LNCaP clone FGC (cell line): ENCODE results near the gene EHBP1.

Experiments used
- DNase-seq: peaks from one replicate; pipeline ENCODE4 v3.0.0-alpha.2; 2011; ENCODE audit warnings: low read depth
- H3K4me3 ChIP-seq: 2 replicates; pipeline ENCODE4 v1.5.1; 2011; ENCODE audit warnings: mild to moderate bottlenecking, low read depth, low read length, control low read depth
- CTCF ChIP-seq: IDR thresholded peaks from 2 replicates; pipeline ENCODE4 v1.5.1; 2012; ENCODE audit warnings: mild to moderate bottlenecking; ENCODE audit not compliant: control insufficient read depth, insufficient read depth; ENCODE audit errors: extremely low read depth

EHBP1 gene

GRCh38 chr2:62724106-62724505 lies 18.6 kb downstream of the EHBP1 start:
- H3K4me3 ChIP-seq = no peak overlapping the region
- no peak for DNase-seq
- no peak for TF ChIP-seq CTCF

GRCh38 chr2:62724886-62725711 lies 19.6 kb downstream of the EHBP1 start:
- DNase-seq = no peak
- no peak for TF ChIP-seq CTCF
- no peak overlapping the region for H3K4me3 ChIP-seq

DNA sequence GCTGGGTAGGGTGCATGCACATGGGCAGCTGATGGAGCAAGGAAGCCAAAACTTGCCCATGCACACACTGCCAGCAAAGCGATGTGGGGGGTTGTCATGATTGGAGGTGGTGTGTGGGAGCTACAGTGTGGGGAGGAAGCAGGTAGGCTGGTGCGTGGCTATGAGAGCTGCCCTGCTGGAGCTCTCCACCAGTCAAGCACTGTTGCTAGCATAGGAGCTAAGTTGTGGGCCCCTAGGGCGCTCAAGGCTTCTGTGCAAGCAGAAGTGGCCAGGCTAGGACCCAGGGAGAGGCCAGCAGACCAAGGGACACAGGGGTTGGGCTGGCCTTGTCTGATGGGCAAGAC lies 20.2 kb downstream of the EHBP1 start:
- no peak for TF ChIP-seq CTCF
- DNase-seq = no peak
- H3K4me3 ChIP-seq = no peak overlapping the region

DNA sequence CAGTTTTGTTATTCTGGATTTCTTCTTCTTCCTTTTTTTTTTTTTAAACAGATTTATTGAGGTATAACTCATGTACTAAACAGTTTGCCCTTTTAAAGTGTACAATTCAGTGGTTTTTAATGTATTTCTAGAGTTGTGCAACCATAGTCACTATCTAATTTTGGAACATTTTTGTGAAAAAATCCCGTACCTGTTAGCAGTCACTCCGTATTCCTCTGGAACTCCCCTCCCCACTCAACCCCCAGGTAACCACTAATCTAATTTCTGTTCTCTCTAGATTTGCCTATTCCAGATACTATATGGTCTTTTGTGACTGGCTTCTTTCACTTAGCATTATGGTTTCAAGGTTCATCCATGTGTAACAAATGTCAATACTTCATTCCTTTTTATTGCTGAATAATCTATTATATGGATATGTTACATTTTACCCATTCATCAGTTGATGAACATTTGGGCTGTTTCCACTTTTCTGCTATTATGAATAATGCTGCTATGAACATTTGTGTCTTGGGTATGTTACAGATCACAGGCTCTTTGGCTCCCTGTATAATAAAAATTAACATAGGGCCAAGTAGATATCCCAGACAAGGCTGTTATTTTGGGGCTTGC lies 21.9 kb downstream of the EHBP1 start:
- no peak overlapping the region for H3K4me3 ChIP-seq
- TF ChIP-seq CTCF = no peak
- DNase-seq = no peak

GRCh38 chr2:62727876-62728566 lies 22.5 kb downstream of the EHBP1 start:
- no peak overlapping the region for H3K4me3 ChIP-seq
- DNase-seq = no peak
- TF ChIP-seq CTCF = no peak

DNA sequence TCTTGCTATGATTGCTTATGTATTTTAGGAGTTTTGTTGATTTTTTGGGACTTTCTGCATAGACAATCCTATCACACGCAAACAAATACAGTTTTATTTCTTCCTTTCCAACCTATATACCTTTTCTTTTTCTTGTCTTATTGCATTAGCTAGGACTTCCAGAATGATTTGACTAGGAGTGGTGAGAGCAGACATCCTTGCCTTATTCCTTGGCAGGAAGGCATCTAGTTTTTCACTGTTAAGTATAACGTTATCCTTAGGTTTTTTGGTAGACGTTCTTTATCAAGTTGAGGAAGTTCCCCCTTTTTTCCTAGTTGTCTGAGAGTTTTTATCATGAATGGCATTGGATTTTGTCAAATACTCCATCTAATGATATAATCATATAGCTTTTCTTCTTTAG lies 25.8 kb downstream of the EHBP1 start:
- H3K4me3 ChIP-seq = no peak overlapping the region
- no peak for DNase-seq
- TF ChIP-seq CTCF = no peak
